A549 (cell line): ENCODE measurements around the gene EPS8. TPM values are rescaled to one million over a fixed set of nuclear protein-coding genes. Genes with fewer than 3 reads are reported as not detected.
A peak's percentile ranks its signal among the peaks of the same experiment; 100 is the strongest.

ENCODE experiments used
- ATAC-seq, 2 experiments: fragments of 200-7000 bp in 1 of 2; fragments of >200 bp in 1 of 2; cut with Nextera tagmentation in 1 of 2; cut with Tn5 transposase in 1 of 2; 3 replicates each; pipeline versions ENCODE4 v1.8.0 to v1.9.1; 2018 to 2020; ENCODE audit warnings: mild to moderate bottlenecking in 1 of 2, moderate library complexity in 1 of 2
- CTCF ChIA-PET: fragments of 300-600 bp; sonication (Branson Sonifier 250); formaldehyde crosslinking; extraction: SDS; loops from one replicate; lab custom pipeline; 2021; ENCODE audit warnings: antibody characterized with exemption, inconsistent platforms; lab: Yijun Ruan, JAX
- POLR2A ChIA-PET: fragments of 350-600 bp; formaldehyde crosslinking; extraction: SDS; loops from one replicate; lab custom pipeline; 2021; ENCODE audit warnings: antibody characterized with exemption, inconsistent platforms; lab: Yijun Ruan, JAX
- DNase-seq, 2 experiments: peaks; one replicate each; pipeline versions ENCODE4 v3.0.0 to v3.0.0-alpha.2; 2011 to 2016; ENCODE audit warnings: low read depth in 1 of 2, low spot score in 1 of 2
- FAIRE-seq: peaks from 2 replicates; lab custom pipeline; 2011; peaks lifted over from hg19 to GRCh38; lab: Jason Lieb, UNC
- H3K27ac ChIP-seq, 2 experiments: fragments of >200 bp; sonication (Bioruptor Twin); formaldehyde crosslinking; 3 replicates each; pipeline ENCODE4 v1.5.1; 2016 to 2017
- H3K4me1 ChIP-seq: fragments of >200 bp; sonication (Bioruptor Twin); formaldehyde crosslinking; 3 replicates; pipeline ENCODE4 v1.6.1; 2016
- H3K4me2 ChIP-seq: fragments of >200 bp; sonication (Bioruptor Twin); formaldehyde crosslinking; 3 replicates; pipeline ENCODE4 v1.6.1; 2016
- H3K4me3 ChIP-seq: fragments of >200 bp; sonication (Bioruptor Twin); formaldehyde crosslinking; 3 replicates; pipeline ENCODE4 v1.5.1; 2016
- H3K9me3 ChIP-seq: fragments of >200 bp; sonication (Bioruptor Twin); formaldehyde crosslinking; 3 replicates; pipeline ENCODE4 v1.6.1; 2016
- ATOH8 ChIP-seq: fragments of 250-450 bp; sonication (Bioruptor Pico); IDR thresholded peaks from 2 replicates; pipeline ENCODE4 v1.5.0; 2020; ENCODE audit warnings: low read depth, mild to moderate bottlenecking, moderate library complexity
- CEBPB ChIP-seq, 2 experiments: fragments of >200 bp in 1 of 2; sonication (Bioruptor Twin) in 1 of 2; formaldehyde crosslinking in 1 of 2; IDR thresholded peaks; 2 replicates each; pipeline ENCODE4 v1.6.1; 2012 to 2016
- CHD2 ChIP-seq: fragments of 150-350 bp; IDR thresholded peaks from 2 replicates; pipeline ENCODE4 v1.6.1; 2014; ENCODE audit warnings: low read length; ENCODE audit not compliant: partially characterized antibody
- CTCF ChIP-seq: fragments of >200 bp; sonication (Bioruptor Twin); formaldehyde crosslinking; IDR thresholded peaks from 3 replicates; pipeline ENCODE4 v1.5.1; 2016
- ELK1 ChIP-seq: fragments of 150-350 bp; IDR thresholded peaks from 2 replicates; pipeline ENCODE4 v1.6.1; 2014; ENCODE audit warnings: low read depth, mild to moderate bottlenecking, low read length
- EP300 ChIP-seq, 2 experiments: fragments of >200 bp; sonication (Bioruptor Twin); formaldehyde crosslinking; IDR thresholded peaks; 2 replicates in 1 of 2; 3 replicates in 1 of 2; pipeline ENCODE4 v1.6.1; 2016 to 2017
- ESRRA ChIP-seq: fragments of 150-350 bp; IDR thresholded peaks from 2 replicates; pipeline ENCODE4 v1.6.1; 2014; ENCODE audit warnings: mild to moderate bottlenecking, low read length, borderline replicate concordance
- FOSB ChIP-seq: fragments of 250-450 bp; sonication (Bioruptor Pico); IDR thresholded peaks from 2 replicates; pipeline ENCODE4 v1.5.0; 2020; ENCODE audit warnings: mild to moderate bottlenecking, moderate library complexity
- FOXS1 ChIP-seq: fragments of 250-450 bp; sonication (Bioruptor Pico); IDR thresholded peaks from 2 replicates; pipeline ENCODE4 v1.5.0; 2020; ENCODE audit warnings: mild to moderate bottlenecking, moderate library complexity
- GATA3 ChIP-seq: IDR thresholded peaks from 2 replicates; pipeline ENCODE4 v1.6.1; 2012; ENCODE audit warnings: borderline replicate concordance
- HEYL ChIP-seq: fragments of 250-450 bp; sonication (Bioruptor Pico); IDR thresholded peaks from 2 replicates; pipeline ENCODE4 v1.8.0; 2021; ENCODE audit warnings: mild to moderate bottlenecking, moderate library complexity
- HOXB13 ChIP-seq: fragments of 250-450 bp; sonication (Bioruptor Pico); IDR thresholded peaks from 2 replicates; pipeline ENCODE4 v1.5.0; 2020; ENCODE audit warnings: low read depth, mild to moderate bottlenecking, moderate library complexity
- JUNB ChIP-seq: fragments of >200 bp; sonication (Bioruptor Twin); formaldehyde crosslinking; IDR thresholded peaks from 2 replicates; pipeline ENCODE4 v1.6.1; 2016
- MYC ChIP-seq: IDR thresholded peaks from 2 replicates; pipeline ENCODE4 v1.6.1; 2012; ENCODE audit warnings: mild to moderate bottlenecking, inconsistent platforms, low read length, improper control_type of control experiment, borderline replicate concordance
- NFE2L2 ChIP-seq: fragments of 150-350 bp; conservative IDR thresholded peaks from 2 replicates; pipeline ENCODE4 v1.6.1; 2014; ENCODE audit warnings: low read length
- NPAS2 ChIP-seq: fragments of 250-450 bp; sonication (Bioruptor Pico); IDR thresholded peaks from 2 replicates; pipeline ENCODE4 v1.8.0; 2022; ENCODE audit warnings: mild to moderate bottlenecking, moderate library complexity, borderline replicate concordance
- NR3C1 ChIP-seq: fragments of >200 bp; sonication (Bioruptor Twin); formaldehyde crosslinking; IDR thresholded peaks from 3 replicates; pipeline ENCODE4 v1.6.1; 2017
- PHF8 ChIP-seq: fragments of 200-600 bp; sonication (generic); IDR thresholded peaks from 2 replicates; pipeline ENCODE4 v1.6.1; 2016; ENCODE audit warnings: low read depth, mild to moderate bottlenecking, antibody characterized with exemption, moderate library complexity, borderline replicate concordance
- POLR2AphosphoS2 ChIP-seq: conservative IDR thresholded peaks from 2 replicates; pipeline ENCODE4 v1.6.1; 2012; ENCODE audit warnings: low read length, improper control_type of control experiment, inconsistent platforms
- RCOR1 ChIP-seq: fragments of 150-350 bp; IDR thresholded peaks from 2 replicates; pipeline ENCODE4 v1.6.1; 2014; ENCODE audit warnings: antibody characterized with exemption, low read length, low read depth
- SREBF2 ChIP-seq: fragments of 450-650 bp; IDR thresholded peaks from 2 replicates; pipeline ENCODE4 v1.6.1; 2014; ENCODE audit warnings: mild to moderate bottlenecking, moderate library complexity
- TFCP2L1 ChIP-seq: fragments of 250-450 bp; sonication (Bioruptor Pico); IDR thresholded peaks from 2 replicates; pipeline ENCODE4 v1.5.0; 2021; ENCODE audit warnings: mild to moderate bottlenecking
- TP53 ChIP-seq: fragments of 250-450 bp; sonication (Bioruptor Pico); IDR thresholded peaks from 2 replicates; pipeline ENCODE4 v1.5.0; 2021; ENCODE audit warnings: mild to moderate bottlenecking, moderate library complexity
- WGBS: methylation state at CpG from one replicate; pipeline ENCODE4 v1.1.6; 2017; ENCODE audit errors: missing lambda C conversion rate; 5-methylcytosine and 5-hydroxymethylcytosine counted together
- polyA plus RNA-seq, 4 experiments: library from polyadenylated mRNA; depleted of rRNA in 3 of 4; stranded (reverse); fragments of >200 nt; fragmentation: RNase III in 1 of 4; extraction: RNeasy Plus Mini Kit Qiagen cat#74134 plus additional on column Dnase treatment in 1 of 4; gene quantifications; 2 replicates in 3 of 4; 3 replicates in 1 of 4; pipeline ENCODE4 v1.2.3, GENCODE V29; 2011 to 2017

EPS8 gene
- polyA plus RNA-seq, 2 of the 4 experiments (the other 2 are of a cell fraction), result 25.1 to 101 TPM

DNA sequence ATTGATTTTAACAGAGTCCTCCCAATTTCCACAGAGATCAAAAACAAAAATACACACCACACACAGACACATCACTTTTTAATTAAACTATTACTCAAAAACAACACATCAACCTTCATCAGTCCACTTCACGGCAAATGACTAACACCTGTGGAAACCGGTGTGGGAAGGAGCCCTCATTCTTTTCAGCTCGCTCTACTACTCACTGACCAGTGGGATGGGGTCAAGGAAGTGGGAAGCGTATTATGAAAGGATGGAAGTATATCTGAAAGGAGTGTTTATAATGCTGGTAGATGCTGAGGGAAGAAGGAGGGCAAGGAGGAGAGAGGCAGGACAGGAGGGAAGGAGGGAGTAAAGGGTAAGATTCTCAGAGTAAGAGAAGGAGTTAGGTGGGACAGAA lies 156.5 kb downstream of the EPS8 start:
- ChIA-PET CTCF (no interaction called here), POLR2A (no interaction called here)
- H3K27ac ChIP-seq, result peak overlapping the region; percentile 29 to 40; a peak in 2 of 6 replicates
- H3K4me3 ChIP-seq, result no peak overlapping the region
- FAIRE-seq (no peak), ATAC-seq (no peak), DNase-seq (no peak)
- WGBS, result 94% methylated on average over 4 of the region's 4 CpGs
- H3K4me1 ChIP-seq, result peaks cover 78% of the 10 kb centered on the region
- TF ChIP-seq HEYL (CRISPR knock-in tag) (no peak), FOXS1 (no peak), ELK1 (no peak), GATA3 (no peak), PHF8 (no peak)
- H3K9me3 ChIP-seq, result no peaks in the 10 kb centered on the region
- H3K4me2 ChIP-seq, result no peak overlapping the region

GRCh38 chr12:15631007-15631715 lies 158.0 kb downstream of the EPS8 start:
- no peak for FAIRE-seq
- Histone ChIP-seq H3K9me3 (no peaks in the 10 kb centered on the region), H3K4me3 (no peak overlapping the region), H3K4me2 (no peak overlapping the region; the same call in 1 of the 3 replicates), H3K4me1 (peaks cover 68% of the 10 kb centered on the region), H3K27ac (peak overlapping the region; percentile 65 to 89)
- no peak for ATAC-seq
- DNase-seq, result no peak
- no peak for TF ChIP-seq EP300 (IDR thresholded peaks at IDR 0.05)
- TF ChIP-seq FOSB (CRISPR knock-in tag), result no peak
- TF ChIP-seq TFCP2L1 (CRISPR knock-in tag), result no peak
- TF ChIP-seq SREBF2, result no peak
- no peak for TF ChIP-seq MYC
- TF ChIP-seq POLR2AphosphoS2, result no peak
- no peak for TF ChIP-seq RCOR1
- no peak for TF ChIP-seq NPAS2 (CRISPR knock-in tag)
- TF ChIP-seq CEBPB (IDR thresholded peaks at IDR 0.05), result no peak
- no peak for TF ChIP-seq TP53
- no peak for TF ChIP-seq JUNB
- no peak for TF ChIP-seq CHD2
- TF ChIP-seq ESRRA, result no peak
- no peak for TF ChIP-seq NFE2L2
- TF ChIP-seq CTCF, result no peak
- TF ChIP-seq HOXB13, result no peak
- no peak for TF ChIP-seq ATOH8
- no peak for TF ChIP-seq NR3C1
- ChIA-PET POLR2A (no interaction called here), CTCF (interaction anchor here (1.0 kb wide), 1 partner anchor 177 kb away, joined by 3 read pairs; no protein-coding TSS in a partner anchor)
- 91% methylated on average over 6 of the region's 6 CpGs for WGBS
